Panc1 (cell line): ENCODE results near the gene STAC3. TPM values are rescaled to one million over a fixed set of nuclear protein-coding genes. Genes with fewer than 3 reads are reported as not detected.

ENCODE experiments used
- ATAC-seq: fragments of 200-7000 bp; cut with Tn5 transposase; 2 replicates; pipeline ENCODE4 v1.9.1; 2020; ENCODE audit warnings: mild to moderate bottlenecking, moderate library complexity
- BruUV-seq: library from RNA; stranded (reverse); fragments of 400-500 nt; replicated peaks from 2 replicates; lab custom pipeline; 2021; lab: Mats Ljungman, UMichigan
- CTCF ChIA-PET: fragments of 300-600 bp; sonication (Branson Sonifier 250); formaldehyde crosslinking; loops from one replicate; lab custom pipeline; 2022; ENCODE audit warnings: antibody characterized with exemption; lab: Charles Lee
- POLR2A ChIA-PET: fragments of 300-600 bp; sonication (Branson Sonifier 250); formaldehyde crosslinking; loops from one replicate; lab custom pipeline; 2022; ENCODE audit warnings: antibody characterized with exemption; lab: Charles Lee
- DNase-seq: peaks from one replicate; pipeline ENCODE4 v3.0.0-alpha.2; 2010; ENCODE audit warnings: low read depth, low spot score
- H3K27ac ChIP-seq: 2 replicates; pipeline ENCODE4 v1.5.1; 2011; ENCODE audit warnings: mild to moderate bottlenecking, low read length, inconsistent platforms
- H3K27me3 ChIP-seq: fragments of 200-500 bp; sonication (Bioruptor generic); 2 replicates; pipeline ENCODE4 v1.6.0; 2014; ENCODE audit warnings: low read length, inconsistent platforms; ENCODE audit not compliant: control insufficient read depth, insufficient read depth
- H3K36me3 ChIP-seq: fragments of 200-500 bp; sonication (Bioruptor generic); 2 replicates; pipeline ENCODE4 v1.5.1; 2014; ENCODE audit warnings: inconsistent platforms, mild to moderate bottlenecking, low read length, moderate library complexity; ENCODE audit not compliant: control insufficient read depth, insufficient read depth
- H3K4me1 ChIP-seq: 2 replicates; pipeline ENCODE4 v1.5.1; 2011; ENCODE audit warnings: inconsistent platforms, mild to moderate bottlenecking, low read length, moderate library complexity; ENCODE audit not compliant: control insufficient read depth, insufficient read depth
- H3K4me3 ChIP-seq, 2 experiments: 2 replicates each; pipeline ENCODE4 v1.5.1; 2011 to 2012; ENCODE audit warnings: low read depth in 2 of 2, low read length in 2 of 2, mild to moderate bottlenecking in 2 of 2, inconsistent platforms in 1 of 2, moderate library complexity in 1 of 2
- H3K9me3 ChIP-seq: fragments of 200-500 bp; sonication (Bioruptor generic); 2 replicates; pipeline ENCODE4 v1.5.1; 2014; ENCODE audit warnings: low read depth, mild to moderate bottlenecking, inconsistent platforms, low read length, moderate library complexity; ENCODE audit not compliant: control insufficient read depth, insufficient read depth
- POLR2AphosphoS5 ChIP-seq: IDR thresholded peaks from 2 replicates; pipeline ENCODE4 v1.6.1; 2012; ENCODE audit warnings: mild to moderate bottlenecking, low read depth, low read length, moderate library complexity
- SIN3A ChIP-seq: IDR thresholded peaks from 2 replicates; pipeline ENCODE4 v1.6.1; 2012; ENCODE audit warnings: low read depth, mild to moderate bottlenecking, low read length, moderate library complexity, borderline replicate concordance; ENCODE audit not compliant: insufficient read depth
- TCF7L2 ChIP-seq: IDR thresholded peaks from 2 replicates; pipeline ENCODE4 v1.6.1; 2011; ENCODE audit warnings: mild to moderate bottlenecking, low read depth, low read length, inconsistent platforms
- in situ Hi-C: cut with HindIII; loops from 2 replicates; pipeline ENCODE4 v1.10.0; 2016; ENCODE audit warnings: low sequenced_read_pairs, low pct_unique_long_range_greater_than_20kb
- intact Hi-C: fragments of 100-400 bp; cut with micrococcal nuclease; formaldehyde crosslinking; loops from one replicate; pipeline ENCODE4 v1.10.0; 2022; ENCODE audit not compliant: unreplicated experiment
- total RNA-seq: library from RNA; stranded (reverse); gene quantifications from one replicate; pipeline ENCODE4 v1.2.1, GENCODE V29; 2021; ENCODE audit not compliant: unreplicated experiment
- TF ChIP-seq, protein P1 (sequence below): fragments of 450-650 bp; IDR thresholded peaks from 2 replicates; pipeline ENCODE4 v1.5.1; 2017; ENCODE audit warnings: mild to moderate bottlenecking
- TF ChIP-seq, protein P2 (sequence below), 2 experiments: IDR thresholded peaks; 2 replicates each; pipeline ENCODE4 v1.6.1; 2011 to 2012; ENCODE audit warnings: low read depth in 2 of 2, control low read depth in 1 of 2, low read length in 1 of 2, mild to moderate bottlenecking in 1 of 2, moderate library complexity in 1 of 2; ENCODE audit not compliant: insufficient read depth in 1 of 2

STAC3 gene
- total RNA-seq, 1 experiment from 2014 or later = 0.87 TPM

DNA sequence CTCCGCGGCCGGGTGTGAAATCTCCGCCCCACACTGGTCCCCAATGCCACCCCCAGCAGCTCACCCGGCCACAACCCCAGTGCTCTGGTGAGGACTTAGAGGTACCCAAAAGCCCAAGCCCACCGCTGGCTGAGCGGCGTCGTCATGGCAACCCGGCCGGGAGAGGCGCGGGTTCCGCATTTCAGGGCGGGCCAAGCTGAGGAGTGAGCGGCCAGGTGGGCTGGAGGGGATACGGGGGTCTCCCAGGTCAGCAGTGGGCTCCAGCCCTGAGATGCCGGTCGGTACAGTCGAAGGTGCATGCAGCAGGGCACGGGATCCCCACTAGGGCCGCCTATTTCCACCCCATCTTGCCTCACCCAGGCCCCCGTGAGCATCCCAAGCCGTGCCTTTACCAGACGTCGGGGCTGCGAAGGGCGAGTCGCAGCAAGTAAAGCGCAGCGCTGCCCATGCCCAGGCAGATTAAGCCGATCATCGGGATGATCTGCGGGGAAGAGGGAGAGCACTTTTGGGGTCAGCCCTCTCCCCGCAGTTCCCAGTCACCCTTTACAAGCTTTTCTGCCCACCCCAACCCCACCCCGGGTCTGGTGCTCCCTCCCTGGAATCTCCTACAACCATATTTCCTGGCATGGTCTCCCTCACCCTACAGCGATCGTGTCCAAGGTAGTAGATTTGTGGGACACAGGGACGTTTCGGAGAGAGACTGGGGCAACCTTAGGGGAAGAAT lies 14.6 kb downstream of the STAC3 start:
- in situ Hi-C loops = no loop called here
- ATAC-seq = no peak
- Histone ChIP-seq H3K27me3 (peaks cover 2% of the 10 kb centered on the region; the same call in 1 of the 2 replicates), H3K9me3 (no peaks in the 10 kb centered on the region), H3K4me1 (peaks cover 16% of the 10 kb centered on the region), H3K4me3 (no peak overlapping the region), H3K27ac (no peak overlapping the region), H3K36me3 (no peaks in the 10 kb centered on the region; the same call in 1 of the 2 replicates)
- POLR2A ChIA-PET = no interaction called here
- intact Hi-C loops = no loop called here
- DNase-seq = no peak
- CTCF ChIA-PET = interaction anchor here (1.1 kb wide), 1 partner anchor 19 kb away, joined by 3 read pairs; no protein-coding TSS in a partner anchor
- BruUV-seq = no TSS peak
- TF ChIP-seq, protein P1, sequence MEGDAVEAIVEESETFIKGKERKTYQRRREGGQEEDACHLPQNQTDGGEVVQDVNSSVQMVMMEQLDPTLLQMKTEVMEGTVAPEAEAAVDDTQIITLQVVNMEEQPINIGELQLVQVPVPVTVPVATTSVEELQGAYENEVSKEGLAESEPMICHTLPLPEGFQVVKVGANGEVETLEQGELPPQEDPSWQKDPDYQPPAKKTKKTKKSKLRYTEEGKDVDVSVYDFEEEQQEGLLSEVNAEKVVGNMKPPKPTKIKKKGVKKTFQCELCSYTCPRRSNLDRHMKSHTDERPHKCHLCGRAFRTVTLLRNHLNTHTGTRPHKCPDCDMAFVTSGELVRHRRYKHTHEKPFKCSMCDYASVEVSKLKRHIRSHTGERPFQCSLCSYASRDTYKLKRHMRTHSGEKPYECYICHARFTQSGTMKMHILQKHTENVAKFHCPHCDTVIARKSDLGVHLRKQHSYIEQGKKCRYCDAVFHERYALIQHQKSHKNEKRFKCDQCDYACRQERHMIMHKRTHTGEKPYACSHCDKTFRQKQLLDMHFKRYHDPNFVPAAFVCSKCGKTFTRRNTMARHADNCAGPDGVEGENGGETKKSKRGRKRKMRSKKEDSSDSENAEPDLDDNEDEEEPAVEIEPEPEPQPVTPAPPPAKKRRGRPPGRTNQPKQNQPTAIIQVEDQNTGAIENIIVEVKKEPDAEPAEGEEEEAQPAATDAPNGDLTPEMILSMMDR = no peak
- TF ChIP-seq POLR2AphosphoS5 (no peak), SIN3A (no peak), TCF7L2 (no peak)
- TF ChIP-seq, protein P2, sequence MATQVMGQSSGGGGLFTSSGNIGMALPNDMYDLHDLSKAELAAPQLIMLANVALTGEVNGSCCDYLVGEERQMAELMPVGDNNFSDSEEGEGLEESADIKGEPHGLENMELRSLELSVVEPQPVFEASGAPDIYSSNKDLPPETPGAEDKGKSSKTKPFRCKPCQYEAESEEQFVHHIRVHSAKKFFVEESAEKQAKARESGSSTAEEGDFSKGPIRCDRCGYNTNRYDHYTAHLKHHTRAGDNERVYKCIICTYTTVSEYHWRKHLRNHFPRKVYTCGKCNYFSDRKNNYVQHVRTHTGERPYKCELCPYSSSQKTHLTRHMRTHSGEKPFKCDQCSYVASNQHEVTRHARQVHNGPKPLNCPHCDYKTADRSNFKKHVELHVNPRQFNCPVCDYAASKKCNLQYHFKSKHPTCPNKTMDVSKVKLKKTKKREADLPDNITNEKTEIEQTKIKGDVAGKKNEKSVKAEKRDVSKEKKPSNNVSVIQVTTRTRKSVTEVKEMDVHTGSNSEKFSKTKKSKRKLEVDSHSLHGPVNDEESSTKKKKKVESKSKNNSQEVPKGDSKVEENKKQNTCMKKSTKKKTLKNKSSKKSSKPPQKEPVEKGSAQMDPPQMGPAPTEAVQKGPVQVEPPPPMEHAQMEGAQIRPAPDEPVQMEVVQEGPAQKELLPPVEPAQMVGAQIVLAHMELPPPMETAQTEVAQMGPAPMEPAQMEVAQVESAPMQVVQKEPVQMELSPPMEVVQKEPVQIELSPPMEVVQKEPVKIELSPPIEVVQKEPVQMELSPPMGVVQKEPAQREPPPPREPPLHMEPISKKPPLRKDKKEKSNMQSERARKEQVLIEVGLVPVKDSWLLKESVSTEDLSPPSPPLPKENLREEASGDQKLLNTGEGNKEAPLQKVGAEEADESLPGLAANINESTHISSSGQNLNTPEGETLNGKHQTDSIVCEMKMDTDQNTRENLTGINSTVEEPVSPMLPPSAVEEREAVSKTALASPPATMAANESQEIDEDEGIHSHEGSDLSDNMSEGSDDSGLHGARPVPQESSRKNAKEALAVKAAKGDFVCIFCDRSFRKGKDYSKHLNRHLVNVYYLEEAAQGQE (IDR thresholded peaks at IDR 0.05; ENCODE audit: insufficient read depth in 1 of 2, low read depth in 2 of 2, low read length in 1 of 2) = no peak

DNA sequence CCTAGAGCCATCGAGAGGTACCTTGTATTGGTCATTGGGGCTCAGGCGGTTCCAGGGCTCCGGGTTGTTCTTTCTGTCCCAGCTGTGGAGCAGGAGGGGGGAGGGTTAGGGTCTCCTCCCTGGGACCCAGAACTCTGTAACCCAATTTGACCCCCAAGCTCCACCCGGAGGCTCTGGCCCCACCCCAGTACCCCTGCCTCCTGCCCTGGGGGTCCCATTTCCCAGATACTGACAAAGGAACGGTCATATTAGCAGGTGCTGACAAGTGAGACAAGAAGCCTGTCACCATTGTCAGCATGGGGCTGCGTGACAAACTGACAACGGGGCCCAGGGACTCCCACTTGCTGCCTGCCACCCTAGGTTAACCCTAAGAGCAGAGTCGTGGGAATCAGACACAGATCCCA lies 15.3 kb downstream of the STAC3 start:
- Histone ChIP-seq H3K9me3 (no peaks in the 10 kb centered on the region), H3K27ac (no peak overlapping the region), H3K27me3 (peaks cover under 1% of the 10 kb centered on the region; the same call in 1 of the 2 replicates), H3K4me1 (peaks cover 15% of the 10 kb centered on the region), H3K36me3 (no peaks in the 10 kb centered on the region; the same call in 1 of the 2 replicates), H3K4me3 (no peak overlapping the region)
- no peak for ATAC-seq
- no peak for TF ChIP-seq POLR2AphosphoS5
- TF ChIP-seq, protein P1 = no peak
- BruUV-seq = no TSS peak
- DNase-seq = no peak
- POLR2A ChIA-PET = no interaction called here
- in situ Hi-C loops = no loop called here
- intact Hi-C loops = no loop called here
- CTCF ChIA-PET = no interaction called here
